ENCODE results near the gene FOXL3.
"Not testable (repeated sequence)": the region's sequence is repeated elsewhere in the genome, so short reads cannot be mapped to it uniquely, and the experiment has no call there.

FOXL3 gene

DNA sequence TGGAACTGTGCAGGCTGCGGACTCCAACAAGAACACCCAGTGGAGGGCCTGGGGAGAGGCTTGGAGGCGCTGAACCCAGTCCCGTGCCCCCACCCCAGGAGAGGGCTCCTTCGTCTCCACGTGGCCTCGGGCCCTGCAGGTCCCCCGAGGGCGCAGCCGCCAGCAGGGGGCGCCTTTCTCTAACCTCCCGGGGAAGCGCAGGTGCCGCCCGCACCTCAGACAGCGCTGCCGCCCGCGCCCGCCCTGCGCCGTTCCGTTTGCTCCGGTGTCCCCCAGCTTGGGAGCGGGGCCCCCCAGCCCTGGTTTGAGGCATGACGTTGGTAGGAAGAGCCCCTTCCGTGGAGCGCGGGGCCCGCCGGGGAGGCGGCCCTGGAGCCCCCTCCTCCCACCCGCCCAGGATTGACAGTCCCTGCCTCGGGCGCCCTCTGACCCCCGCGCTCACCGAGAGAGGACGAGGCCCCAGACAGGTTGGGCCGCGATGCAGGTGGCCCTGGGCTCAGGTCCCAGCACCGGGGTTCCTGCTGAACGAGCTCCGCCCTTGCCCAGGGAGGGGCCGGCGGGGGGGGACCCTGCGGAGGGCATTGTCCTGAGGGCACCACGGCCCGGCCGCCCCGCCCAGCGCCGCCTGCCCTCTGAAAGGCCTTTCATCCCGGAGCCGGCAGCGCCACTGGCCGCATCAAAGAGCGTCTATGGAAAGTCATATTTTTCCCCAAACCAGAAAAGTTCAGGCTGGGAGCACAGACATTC is 42.8 kb downstream of the FOXL3 start:
- in situ Hi-C loops (cut with HindIII; ENCODE audit: low pct_unique_long_range_greater_than_20kb, low sequenced_read_pairs): no loop called here
- no peak for TF ChIP-seq JUND (IDR thresholded peaks at IDR 0.05; ENCODE audit: low read depth)
- peak; percentile 79 to 90 for DNase-seq (ENCODE audit: low read depth in 1 of 2, low spot score in 1 of 2)

DNA sequence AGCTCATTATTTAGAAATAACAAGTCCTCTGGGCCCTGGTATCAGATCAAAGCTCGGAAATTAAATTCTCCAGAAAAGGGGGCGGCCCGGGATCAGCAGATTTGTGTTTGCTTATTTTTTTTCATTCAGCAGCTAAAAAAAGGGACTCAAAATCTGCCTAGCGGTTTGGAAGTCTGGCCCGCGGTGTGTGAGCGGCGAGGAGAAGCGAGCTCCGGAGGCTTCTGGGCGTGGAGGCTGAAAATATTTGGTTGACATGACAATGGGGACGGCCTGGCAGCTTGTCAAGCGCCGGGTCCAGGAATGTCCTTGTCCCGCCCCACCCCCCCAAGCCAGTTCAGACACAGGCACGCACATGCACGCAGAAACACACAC is 43.4 kb downstream of the FOXL3 start:
- in situ Hi-C loops (cut with HindIII; ENCODE audit: low pct_unique_long_range_greater_than_20kb, low sequenced_read_pairs): no loop called here
- TF ChIP-seq JUND (IDR thresholded peaks at IDR 0.05; ENCODE audit: low read depth): no peak
- peak in 1 of 2 experiments; percentile 40 for DNase-seq (ENCODE audit: low read depth in 1 of 2, low spot score in 1 of 2)

DNA sequence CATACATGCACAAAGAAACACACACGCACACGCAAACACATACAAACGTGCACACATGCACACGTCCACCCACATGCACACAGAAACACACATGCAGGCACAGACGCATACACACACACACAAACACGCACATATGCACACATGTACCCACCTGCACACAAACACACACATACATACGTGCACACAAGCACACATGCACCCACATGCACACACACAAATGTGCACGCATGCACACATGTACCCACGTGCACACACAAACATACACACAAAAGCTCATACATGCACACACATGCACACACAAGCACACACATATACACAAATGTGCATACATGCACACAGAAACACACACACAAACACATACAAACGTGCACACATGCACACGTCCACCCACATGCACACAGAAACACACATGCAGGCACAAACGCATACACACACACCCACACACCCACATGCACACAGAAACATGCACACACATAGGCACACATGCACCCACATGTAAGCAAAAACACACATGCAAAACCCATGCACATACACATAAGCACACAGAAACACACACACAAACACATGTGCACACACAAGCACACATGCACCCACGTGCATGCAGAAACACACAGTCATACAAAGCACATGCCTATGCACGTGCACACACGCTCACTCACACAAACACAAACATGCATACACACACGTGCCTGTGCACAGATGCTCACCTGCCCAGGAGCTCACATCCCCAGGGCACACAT is 44.8 kb downstream of the FOXL3 start:
- no peak for TF ChIP-seq JUND (IDR thresholded peaks at IDR 0.05; ENCODE audit: low read depth)
- in situ Hi-C loops (cut with HindIII; ENCODE audit: low pct_unique_long_range_greater_than_20kb, low sequenced_read_pairs): no loop called here
- DNase-seq (ENCODE audit: low read depth in 1 of 2, low spot score in 1 of 2): no peak

DNA sequence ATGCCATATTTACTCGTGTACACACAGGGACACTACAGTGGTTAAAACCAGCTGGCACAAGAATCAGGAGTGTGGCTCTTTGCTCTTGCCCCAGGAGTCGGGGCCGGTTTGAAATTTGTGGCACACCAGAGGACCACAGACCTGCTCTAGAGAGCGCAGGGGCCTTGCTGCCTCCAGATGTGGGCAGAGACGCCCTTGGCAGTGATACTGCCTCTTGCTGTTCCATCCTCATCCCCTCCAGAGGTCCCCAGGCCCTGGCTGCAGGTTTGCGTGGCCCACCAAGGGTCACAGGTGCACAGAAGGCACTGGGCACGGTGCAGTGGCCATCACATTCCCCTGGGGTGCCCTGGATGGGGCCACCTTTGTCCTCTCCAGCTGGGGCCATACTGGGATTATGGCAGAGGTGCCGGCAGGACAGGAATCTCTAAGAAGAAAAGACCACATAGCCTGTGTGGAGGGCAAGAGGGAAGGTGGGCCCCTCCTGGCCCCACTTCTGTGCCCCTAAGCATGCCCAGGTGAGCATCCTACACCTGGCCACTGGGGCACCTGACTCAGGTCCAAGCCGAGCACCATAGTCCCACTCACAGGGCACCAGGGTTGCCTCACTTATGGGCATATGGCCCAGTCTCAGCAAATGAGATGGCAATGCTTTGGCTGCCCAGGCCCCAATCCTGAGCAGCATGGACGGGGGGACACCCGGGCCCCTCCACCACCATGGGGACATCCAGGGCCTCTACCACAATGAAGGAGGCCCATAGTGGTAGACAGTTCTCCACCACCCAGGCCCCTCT is 45.6 kb downstream of the FOXL3 start:
- DNase-seq (ENCODE audit: low read depth in 1 of 2, low spot score in 1 of 2): no peak
- no peak for TF ChIP-seq JUND (IDR thresholded peaks at IDR 0.05; ENCODE audit: low read depth)
- in situ Hi-C loops (cut with HindIII; ENCODE audit: low pct_unique_long_range_greater_than_20kb, low sequenced_read_pairs): no loop called here

DNA sequence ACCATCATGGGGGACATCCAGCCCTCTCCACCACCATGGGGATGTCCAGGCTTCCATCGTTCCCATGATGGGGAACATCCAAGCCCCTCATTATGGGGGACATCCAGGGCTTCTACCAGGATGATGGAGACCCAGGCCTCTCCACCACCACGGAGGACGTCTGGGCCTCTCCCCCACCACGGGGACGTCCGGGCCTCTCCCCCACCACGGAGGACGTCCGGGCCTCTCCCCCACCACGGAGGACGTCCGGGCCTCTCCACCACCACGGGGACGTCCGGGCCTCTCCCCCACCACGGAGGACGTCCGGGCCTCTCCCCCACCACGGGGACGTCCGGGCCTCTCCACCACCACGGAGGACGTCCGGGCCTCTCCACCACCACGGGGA is 46.2 kb downstream of the FOXL3 start:
- DNase-seq (ENCODE audit: low read depth in 1 of 2, low spot score in 1 of 2); in situ Hi-C loops (cut with HindIII; ENCODE audit: low pct_unique_long_range_greater_than_20kb, low sequenced_read_pairs): not testable (repeated sequence)

DNA sequence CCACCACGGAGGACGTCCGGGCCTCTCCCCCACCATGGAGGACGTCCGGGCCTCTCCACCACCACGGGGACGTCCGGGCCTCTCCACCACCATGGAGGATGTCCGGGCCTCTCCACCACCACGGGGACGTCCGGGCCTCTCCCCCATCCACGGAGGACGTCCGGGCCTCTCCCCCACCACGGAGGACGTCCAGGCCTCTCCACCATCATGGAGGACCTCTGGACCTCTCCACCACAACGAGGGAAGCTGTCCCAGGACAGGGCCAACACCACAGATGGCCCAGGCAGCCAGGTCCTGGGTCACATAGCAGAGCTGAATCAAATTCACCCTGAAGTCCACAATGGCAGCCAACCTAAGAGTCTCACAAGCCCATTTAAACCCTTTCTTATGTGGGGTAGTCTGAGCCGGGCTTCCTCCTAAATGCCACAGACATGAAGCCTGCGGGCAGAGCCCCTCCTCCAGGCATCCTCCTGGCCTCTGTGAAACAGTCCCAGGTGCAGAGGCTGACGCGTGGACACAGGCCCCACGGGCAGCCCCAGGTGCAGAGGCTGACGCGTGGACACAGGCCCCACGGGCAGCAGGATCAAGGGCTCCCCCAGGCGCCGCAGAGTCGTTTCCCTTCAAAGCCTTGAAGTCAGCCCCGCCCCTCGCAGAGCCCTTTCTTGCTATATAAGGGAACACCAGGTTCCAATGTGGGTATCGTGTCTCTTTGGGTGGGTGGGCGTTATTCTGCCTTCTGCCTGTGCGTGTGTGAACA is 47.0 kb downstream of the FOXL3 start:
- in situ Hi-C loops (cut with HindIII; ENCODE audit: low pct_unique_long_range_greater_than_20kb, low sequenced_read_pairs): no loop called here
- DNase-seq (ENCODE audit: low read depth in 1 of 2, low spot score in 1 of 2): no peak
- no peak for TF ChIP-seq JUND (IDR thresholded peaks at IDR 0.05; ENCODE audit: low read depth)

DNA sequence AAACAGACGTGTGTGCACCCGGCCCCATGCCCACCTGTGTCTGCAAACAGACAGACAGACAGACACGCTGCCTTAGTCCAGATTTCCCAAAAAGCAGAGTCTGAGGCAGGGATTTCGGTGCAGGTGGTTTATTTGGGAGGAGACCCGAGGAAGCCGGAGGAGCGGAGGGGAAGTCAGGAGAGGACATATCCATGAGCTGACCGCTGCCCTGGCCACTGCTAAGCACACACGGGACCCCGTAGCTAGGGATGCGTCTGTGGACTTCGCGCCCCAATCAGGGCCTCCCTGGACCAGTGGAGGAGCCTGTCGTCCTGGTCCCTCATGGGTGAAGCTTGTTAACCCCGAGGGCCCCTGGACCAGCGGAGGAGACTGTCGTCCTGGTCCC is 47.6 kb downstream of the FOXL3 start:
- TF ChIP-seq JUND (IDR thresholded peaks at IDR 0.05; ENCODE audit: low read depth): no peak
- no peak for DNase-seq (ENCODE audit: low read depth in 1 of 2, low spot score in 1 of 2)
- in situ Hi-C loops (cut with HindIII; ENCODE audit: low pct_unique_long_range_greater_than_20kb, low sequenced_read_pairs): no loop called here

DNA sequence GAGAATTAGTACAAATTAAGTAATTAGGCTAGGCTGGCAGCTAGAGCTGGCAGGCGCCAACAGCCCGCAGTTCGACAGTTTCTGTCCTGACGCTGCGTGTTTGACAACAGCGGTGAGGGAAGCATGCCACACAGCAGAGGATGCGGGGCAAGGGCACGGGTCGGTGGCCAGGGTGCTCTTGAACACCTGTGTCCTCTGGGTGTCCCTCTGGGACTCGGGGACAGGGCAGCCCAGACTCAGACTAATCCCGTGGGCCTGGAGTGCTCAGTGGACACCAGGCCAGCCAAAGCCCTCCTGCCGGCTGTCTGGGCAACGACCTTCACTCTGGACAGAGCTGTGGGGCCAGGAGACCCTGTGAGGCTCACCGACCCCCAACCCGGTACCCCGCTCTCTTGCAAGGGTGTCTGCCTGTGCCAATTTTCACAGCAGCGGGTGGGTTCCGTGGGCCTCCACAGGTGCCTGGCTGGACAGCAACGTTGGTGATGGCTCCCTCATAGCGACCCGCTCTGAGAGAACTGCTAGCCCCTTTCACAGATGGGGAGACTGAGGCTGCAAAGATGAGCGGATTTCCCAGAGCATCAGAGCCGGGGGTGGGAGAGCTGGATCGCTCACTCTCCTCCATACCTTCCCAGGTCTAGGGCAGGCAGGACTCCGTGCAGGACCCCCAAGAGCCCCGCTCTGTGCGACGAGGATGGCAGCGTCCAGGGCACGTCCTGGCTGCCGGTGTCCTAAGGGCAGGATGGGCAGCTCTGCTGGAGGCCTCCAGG is 48.5 kb downstream of the FOXL3 start:
- no peak for DNase-seq (ENCODE audit: low read depth in 1 of 2, low spot score in 1 of 2)
- in situ Hi-C loops (cut with HindIII; ENCODE audit: low pct_unique_long_range_greater_than_20kb, low sequenced_read_pairs): no loop called here
- no peak for TF ChIP-seq JUND (IDR thresholded peaks at IDR 0.05; ENCODE audit: low read depth)

DNA sequence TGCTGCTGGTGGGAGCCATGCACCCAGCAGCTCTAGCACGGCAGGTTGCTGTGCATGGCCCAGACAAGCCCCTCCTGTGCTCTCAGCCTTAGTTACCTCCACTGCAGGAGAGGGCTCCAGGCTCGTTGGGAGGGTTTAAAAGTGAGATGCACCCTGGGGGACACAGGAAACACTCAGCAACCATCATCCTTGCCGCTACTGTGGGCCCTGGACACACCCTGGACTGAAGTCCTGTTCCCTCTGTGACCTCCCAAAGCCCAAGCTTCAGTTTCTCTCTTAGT is 49.0 kb downstream of the FOXL3 start:
- in situ Hi-C loops (cut with HindIII; ENCODE audit: low pct_unique_long_range_greater_than_20kb, low sequenced_read_pairs): no loop called here
- no peak for TF ChIP-seq JUND (IDR thresholded peaks at IDR 0.05; ENCODE audit: low read depth)

DNA sequence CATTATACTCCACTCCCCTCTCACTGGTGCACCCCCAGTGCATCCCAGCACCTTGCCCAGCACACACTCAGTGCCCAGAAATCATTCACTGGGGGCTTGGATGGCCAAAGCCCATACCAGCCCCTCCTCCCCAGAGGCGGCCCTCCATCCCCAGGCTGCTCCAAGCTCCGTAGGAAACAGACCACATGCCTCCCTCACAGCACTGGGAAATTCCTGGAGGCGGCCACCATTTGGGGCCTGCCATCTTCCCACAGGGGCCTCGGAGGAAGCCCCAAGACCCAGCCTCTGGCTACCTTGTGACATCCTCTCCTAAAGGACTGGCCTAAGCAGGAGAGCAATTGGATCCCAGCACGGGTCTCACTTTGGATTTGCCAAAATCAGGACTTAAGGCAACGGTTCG is 49.7 kb downstream of the FOXL3 start:
- no peak for DNase-seq (ENCODE audit: low read depth in 1 of 2, low spot score in 1 of 2)
- in situ Hi-C loops (cut with HindIII; ENCODE audit: low pct_unique_long_range_greater_than_20kb, low sequenced_read_pairs): no loop called here
- no peak for TF ChIP-seq JUND (IDR thresholded peaks at IDR 0.05; ENCODE audit: low read depth)

More for the DNA sequence above, 49.0 kb downstream of the FOXL3 start:
- no peak for DNase-seq (ENCODE audit: low read depth in 1 of 2, low spot score in 1 of 2)

DNA sequence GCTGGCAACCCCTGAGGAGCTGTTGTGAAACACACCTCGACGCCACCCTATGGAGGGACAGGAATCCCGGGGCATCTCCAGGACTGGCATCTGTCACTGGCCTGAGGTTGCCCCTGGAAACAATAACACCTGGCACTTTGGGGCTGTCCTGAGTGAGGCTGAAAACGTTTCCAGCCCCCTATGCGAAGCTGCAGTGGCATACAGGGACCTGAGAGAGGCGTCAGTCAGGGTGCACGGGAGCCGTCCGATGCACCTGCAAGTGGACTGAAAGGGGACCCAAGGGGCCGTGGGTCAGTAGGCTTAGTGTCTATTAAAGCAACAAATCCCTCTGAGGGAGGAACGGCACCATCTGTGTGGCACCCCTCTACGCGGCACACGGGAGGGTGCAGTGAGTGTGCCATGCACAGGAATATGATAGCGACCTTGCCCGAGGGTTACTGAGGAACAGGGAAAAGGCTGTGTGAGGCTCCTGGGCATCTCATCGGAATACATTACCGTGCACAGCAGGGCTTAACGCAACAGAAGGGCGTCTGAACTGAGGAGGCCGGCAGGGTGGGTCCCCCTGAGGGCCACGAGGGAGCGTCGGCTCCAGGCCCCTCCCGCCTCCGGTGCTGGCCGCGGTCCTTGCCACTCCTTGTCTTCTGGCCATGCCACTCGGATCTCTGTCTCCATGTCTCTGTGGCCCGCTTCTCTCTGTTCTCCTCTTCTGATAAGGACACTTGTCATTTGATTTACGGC is 50.4 kb downstream of the FOXL3 start:
- in situ Hi-C loops (cut with HindIII; ENCODE audit: low pct_unique_long_range_greater_than_20kb, low sequenced_read_pairs): no loop called here
- no peak for TF ChIP-seq JUND (IDR thresholded peaks at IDR 0.05; ENCODE audit: low read depth)
- DNase-seq (ENCODE audit: low read depth in 1 of 2, low spot score in 1 of 2): no peak
